ENCODE results near the gene SNX5. TPM values are rescaled to one million over a fixed set of nuclear protein-coding genes. Genes with fewer than 3 reads are reported as not detected.

Gene SNX5
- total RNA-seq, 2 experiments from 2014 or later, result 222 to 249 TPM

- no peaks in the 10 kb centered on the region for H3K36me3 Mint-ChIP-seq (ENCODE audit: low read depth)
- H3K27me3 Mint-ChIP-seq, result peaks cover 32% of the 10 kb centered on the region
- H3K9me3 Mint-ChIP-seq, result no peaks in the 10 kb centered on the region
- ChIA-PET POLR2A (interaction anchor here (0.6 to 1.2 kb wide), 3 partner anchors 11 to 21 kb away, joined by 3 to 4 read pairs (median 3); no protein-coding TSS in a partner anchor), CTCF (interaction anchor here (0.9 to 6.1 kb wide), 6 partner anchors 11 to 390 kb away, joined by 3 to 49 read pairs (median 6); partner anchors contain the start of gene RRBP1)
- intact Hi-C loops (cut with micrococcal nuclease), result loop anchor here (5.0 to 10.0 kb wide), 3 partner anchors 213 to 388 kb away; partner anchors contain the start of genes BFSP1 and RRBP1
- DNase-seq (peak; percentile 93), ATAC-seq (peak; percentile 91)
- H3K27ac Mint-ChIP-seq, result peak overlapping the region; percentile 67
- no peak for TF ChIP-seq CTCF (IDR thresholded peaks at IDR 0.05)
- H3K4me1 Mint-ChIP-seq (ENCODE audit: low read depth), result peaks cover 21% of the 10 kb centered on the region
- H3K4me3 Mint-ChIP-seq, result peak overlapping the region; percentile 54
Measured at GRCh38 chr20:17895641-17896171, 72.9 kb downstream of the SNX5 start.

- Mint-ChIP-seq H3K9me3 (peaks cover 7% of the 10 kb centered on the region), H3K4me3 (no peak overlapping the region), H3K4me1 (ENCODE audit: low read depth) (peaks cover 21% of the 10 kb centered on the region), H3K36me3 (ENCODE audit: low read depth) (no peaks in the 10 kb centered on the region), H3K27ac (no peak overlapping the region), H3K27me3 (peaks cover 23% of the 10 kb centered on the region)
- ChIA-PET CTCF (no interaction called here), POLR2A (no interaction called here)
- ATAC-seq (no peak), DNase-seq (no peak)
- intact Hi-C loops (cut with micrococcal nuclease), result loop anchor here (10.0 kb wide), 1 partner anchor 359 kb away; the partner anchor contains the start of gene BFSP1
- no peak for TF ChIP-seq CTCF (IDR thresholded peaks at IDR 0.05)
Measured at GRCh38 chr20:17893445-17893844, 75.1 kb downstream of the SNX5 start.

- Mint-ChIP-seq H3K36me3 (ENCODE audit: low read depth) (no peaks in the 10 kb centered on the region), H3K4me1 (ENCODE audit: low read depth) (peaks cover 21% of the 10 kb centered on the region), H3K9me3 (peaks cover 7% of the 10 kb centered on the region), H3K27ac (no peak overlapping the region), H3K4me3 (no peak overlapping the region), H3K27me3 (peaks cover 21% of the 10 kb centered on the region)
- DNase-seq (no peak), ATAC-seq (no peak)
- ChIA-PET POLR2A (interaction anchor here (0.6 kb wide), 1 partner anchor 139 kb away, joined by 3 read pairs; no protein-coding TSS in a partner anchor), CTCF (no interaction called here)
- intact Hi-C loops (cut with micrococcal nuclease), result loop anchor here (10.0 kb wide), 1 partner anchor 358 kb away; the partner anchor contains the start of gene BFSP1
- no peak for TF ChIP-seq CTCF (IDR thresholded peaks at IDR 0.05)
Measured at GRCh38 chr20:17892189-17892938, 76.2 kb downstream of the SNX5 start.

Other genes with a start within 250 kb of the SNX5 start
- gene MGME1, start 224 bp upstream of the SNX5 start, total RNA-seq, result 10 to 100 TPM; 28.2 to 30.5 TPM
- gene OVOL2, start 89.1 kb upstream of the SNX5 start, total RNA-seq, result not detected
- gene KAT14, start 169.1 kb upstream of the SNX5 start, total RNA-seq, result 10 to 100 TPM; 17.9 to 18.4 TPM
- gene PET117, start 169.1 kb upstream of the SNX5 start, total RNA-seq, result 10 to 100 TPM; 17.2 to 19.4 TPM